GM12874 (cell line): Measurements from ENCODE around the gene ALKBH8.
A peak's percentile ranks its signal among the peaks of the same experiment; 100 is the strongest.

Experiments used
- TF ChIP-seq, protein P1 (sequence below): IDR thresholded peaks from 2 replicates; pipeline ENCODE4 v1.5.1; 2011; ENCODE audit warnings: low read depth, mild to moderate bottlenecking, control low read depth, low read length, moderate library complexity; ENCODE audit not compliant: insufficient read depth

ALKBH8 gene

DNA sequence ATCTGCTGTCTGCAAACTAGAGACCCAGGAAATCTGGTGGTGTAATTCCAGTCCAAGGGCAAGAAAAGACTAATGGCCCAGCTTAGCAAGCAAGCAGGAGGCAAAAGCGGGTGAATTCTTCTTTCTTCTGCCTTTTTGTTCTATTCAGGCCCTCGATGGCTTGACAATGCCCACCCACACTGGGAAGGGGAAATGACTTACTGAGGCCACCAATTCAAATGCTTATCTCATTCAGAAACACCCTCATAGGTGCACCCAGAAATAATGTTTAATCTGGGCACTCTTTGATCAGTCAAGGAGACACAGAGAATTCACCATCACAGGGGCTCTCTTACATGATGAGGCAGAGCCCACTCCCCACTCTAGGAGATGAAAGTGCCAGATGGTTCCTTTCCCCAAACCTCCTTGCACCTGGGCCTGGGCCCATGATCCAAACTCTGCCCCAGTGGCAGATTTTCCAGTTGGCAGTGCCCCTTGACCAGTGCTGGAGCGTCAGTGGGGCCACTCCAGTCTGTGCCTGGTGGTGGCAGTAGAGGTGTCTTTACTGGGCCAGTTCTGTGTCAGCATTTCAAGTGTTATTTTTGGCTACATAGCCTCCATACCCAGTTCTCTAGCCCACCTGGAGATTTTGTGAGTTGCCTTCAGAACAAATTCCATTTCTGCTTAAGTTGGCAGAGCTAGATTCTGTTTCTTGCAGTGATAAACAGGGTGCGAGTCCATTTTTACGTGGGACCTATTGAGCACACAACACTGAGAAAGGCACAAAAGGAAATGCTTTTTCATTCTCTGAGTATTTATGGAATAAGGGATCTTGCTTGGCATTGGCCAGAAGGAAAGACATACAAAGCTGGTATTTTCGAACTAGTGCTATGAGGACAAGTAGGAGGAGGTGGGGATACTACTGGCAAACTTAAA is 32.9 kb upstream of the ALKBH8 start:
- TF ChIP-seq, protein P1, sequence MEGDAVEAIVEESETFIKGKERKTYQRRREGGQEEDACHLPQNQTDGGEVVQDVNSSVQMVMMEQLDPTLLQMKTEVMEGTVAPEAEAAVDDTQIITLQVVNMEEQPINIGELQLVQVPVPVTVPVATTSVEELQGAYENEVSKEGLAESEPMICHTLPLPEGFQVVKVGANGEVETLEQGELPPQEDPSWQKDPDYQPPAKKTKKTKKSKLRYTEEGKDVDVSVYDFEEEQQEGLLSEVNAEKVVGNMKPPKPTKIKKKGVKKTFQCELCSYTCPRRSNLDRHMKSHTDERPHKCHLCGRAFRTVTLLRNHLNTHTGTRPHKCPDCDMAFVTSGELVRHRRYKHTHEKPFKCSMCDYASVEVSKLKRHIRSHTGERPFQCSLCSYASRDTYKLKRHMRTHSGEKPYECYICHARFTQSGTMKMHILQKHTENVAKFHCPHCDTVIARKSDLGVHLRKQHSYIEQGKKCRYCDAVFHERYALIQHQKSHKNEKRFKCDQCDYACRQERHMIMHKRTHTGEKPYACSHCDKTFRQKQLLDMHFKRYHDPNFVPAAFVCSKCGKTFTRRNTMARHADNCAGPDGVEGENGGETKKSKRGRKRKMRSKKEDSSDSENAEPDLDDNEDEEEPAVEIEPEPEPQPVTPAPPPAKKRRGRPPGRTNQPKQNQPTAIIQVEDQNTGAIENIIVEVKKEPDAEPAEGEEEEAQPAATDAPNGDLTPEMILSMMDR: peak; percentile 65

DNA sequence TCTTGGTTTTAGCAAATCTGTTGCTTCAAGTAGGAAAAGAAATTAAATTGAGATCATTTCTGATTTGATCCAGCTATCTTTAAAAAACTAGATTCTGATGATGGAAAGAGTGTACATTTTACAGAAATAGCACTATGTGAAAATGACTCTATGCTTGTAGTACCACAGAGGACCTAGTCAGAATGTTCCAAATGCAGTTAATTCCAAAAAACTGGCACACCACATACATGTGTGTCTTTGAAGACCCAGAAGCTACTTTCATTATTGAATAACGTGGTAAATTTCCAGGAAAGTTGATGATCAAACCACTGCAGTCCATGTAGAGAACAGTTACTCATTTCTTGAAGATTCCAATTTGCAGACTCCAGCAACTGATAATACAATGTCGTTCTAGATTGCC is 29.2 kb upstream of the ALKBH8 start:
- TF ChIP-seq, protein P1: no peak

DNA sequence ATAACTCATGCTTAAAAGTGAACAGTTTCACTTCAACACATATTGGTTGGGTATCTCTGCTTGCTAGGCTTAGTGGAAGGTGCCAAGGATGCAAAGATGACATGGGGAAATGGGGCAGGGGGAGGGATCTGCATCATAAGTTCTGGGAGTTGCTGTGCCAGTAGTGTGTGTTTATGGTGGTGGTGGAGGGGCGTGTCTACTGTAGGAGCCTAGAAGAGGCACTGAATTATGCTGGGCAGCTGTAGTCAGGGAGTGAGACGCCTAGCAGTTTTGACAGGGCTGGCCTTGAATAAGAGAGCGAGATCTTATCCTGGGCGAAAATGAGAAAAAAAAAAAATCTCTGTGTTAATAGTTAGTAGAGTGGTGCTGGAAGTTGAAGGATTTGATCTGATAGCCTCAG is 28.4 kb upstream of the ALKBH8 start:
- TF ChIP-seq, protein P1: no peak

DNA sequence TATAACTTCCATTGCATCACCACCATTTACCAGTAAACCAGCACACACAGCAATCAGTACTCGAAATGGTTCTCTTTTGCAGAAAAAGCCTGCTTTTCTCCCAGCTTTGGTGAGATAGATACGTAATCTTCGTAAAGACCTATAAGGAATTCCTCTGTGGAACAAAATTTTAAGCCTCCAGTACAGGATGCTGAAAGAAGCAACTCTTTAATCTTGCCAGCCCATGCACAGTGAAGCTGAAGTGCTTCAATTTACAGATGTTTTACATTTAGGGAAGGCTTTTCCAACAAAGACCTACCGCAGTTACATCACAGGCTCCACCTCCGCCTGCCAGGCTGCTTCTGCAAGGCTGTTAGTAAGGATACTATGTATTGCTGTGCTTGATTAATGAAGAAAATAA is 27.3 kb upstream of the ALKBH8 start:
- TF ChIP-seq, protein P1: no peak

DNA sequence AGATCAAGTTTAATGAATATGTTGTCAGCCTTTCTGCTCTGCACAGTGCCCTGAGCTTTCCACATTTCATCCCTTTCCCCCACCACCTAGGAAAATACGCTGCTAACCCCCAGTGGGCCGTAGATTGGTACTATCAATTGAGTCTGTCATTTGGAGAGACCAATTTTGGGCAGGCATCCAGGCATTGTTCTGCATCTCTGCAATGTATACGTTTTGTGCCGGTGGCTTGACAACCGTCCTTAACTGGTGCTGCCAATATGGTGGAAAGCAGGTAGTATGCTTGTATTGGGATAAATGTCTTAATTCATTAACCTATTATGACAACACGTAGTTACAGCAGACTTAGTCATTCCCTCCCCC is 26.7 kb upstream of the ALKBH8 start:
- TF ChIP-seq, protein P1: no peak

DNA sequence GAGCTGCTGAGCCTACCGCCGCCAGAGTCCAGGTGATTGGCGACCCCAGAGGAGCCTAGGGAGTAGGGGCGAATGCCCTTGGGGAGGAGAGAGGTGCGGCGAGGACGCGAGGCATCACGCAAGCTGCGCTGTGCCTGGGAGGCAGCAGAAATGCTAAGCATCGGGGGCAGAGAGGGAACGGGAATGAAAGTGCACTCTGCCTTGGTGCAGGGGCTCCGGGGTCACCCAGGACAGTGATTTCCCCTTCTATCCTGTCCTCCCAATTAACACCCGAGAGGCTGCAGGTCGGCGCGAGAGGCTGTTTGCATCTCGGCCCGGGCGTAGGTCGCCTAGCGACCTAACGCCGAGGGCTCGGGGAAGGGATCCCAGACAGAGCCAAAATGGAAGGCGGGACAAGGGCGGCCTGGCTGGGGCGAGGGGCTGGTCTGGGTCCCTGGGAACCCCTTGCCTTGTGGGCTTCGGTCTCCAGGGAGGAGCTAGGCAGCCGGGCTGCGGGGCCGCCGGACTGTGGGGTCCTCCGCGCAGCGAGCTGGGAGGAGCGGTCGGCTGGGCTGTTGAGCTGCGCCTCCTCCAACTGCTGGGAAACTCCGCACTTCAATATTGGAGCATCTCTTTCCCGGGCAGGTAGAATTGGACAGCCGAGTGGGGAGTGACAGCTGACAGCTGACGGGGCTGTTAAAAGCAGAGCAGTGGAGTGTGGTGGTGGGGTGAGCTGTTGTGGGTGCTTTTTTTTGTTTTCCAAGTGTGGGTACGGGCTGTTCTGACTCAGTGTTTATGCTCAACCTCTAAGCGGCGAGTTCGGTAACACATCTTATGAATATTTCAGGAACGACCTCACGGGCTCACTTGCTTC is 26.1 kb upstream of the ALKBH8 start:
- TF ChIP-seq, protein P1: no peak
